Colonic mucosa (tissue), 4 donors: ENCODE results near the gene BICRA. TPM values are rescaled to one million over a fixed set of nuclear protein-coding genes. Genes with fewer than 3 reads are reported as not detected.

Experiments
- DNase-seq: peaks from one replicate; pipeline ENCODE4 v3.0.0-alpha.2; 2020
- H3K27ac ChIP-seq: fragments of 200-600 bp; one replicate; pipeline ENCODE4 v1.8.0; 2021
- H3K27me3 ChIP-seq: fragments of 200-600 bp; one replicate; pipeline ENCODE4 v1.8.0; 2021
- H3K36me3 ChIP-seq: fragments of 200-600 bp; one replicate; pipeline ENCODE4 v1.8.0; 2021
- H3K4me1 ChIP-seq: fragments of 200-600 bp; one replicate; pipeline ENCODE4 v1.8.0; 2021; ENCODE audit warnings: mild to moderate bottlenecking
- H3K4me3 ChIP-seq: fragments of 200-600 bp; one replicate; pipeline ENCODE4 v1.8.0; 2021
- H3K9ac ChIP-seq, 2 donors: one replicate each; pipeline ENCODE4 v1.7.0; 2013; ENCODE audit warnings: control low read depth in 2 of 2, low read depth in 2 of 2, low read length in 2 of 2
- H3K9me3 ChIP-seq: fragments of 200-600 bp; one replicate; pipeline ENCODE4 v1.8.0; 2021
- CTCF ChIP-seq: fragments of 200-600 bp; IDR thresholded peaks from one replicate; pipeline ENCODE4 v1.8.0; 2022; ENCODE audit warnings: antibody characterized with exemption, mild to moderate bottlenecking
- intact Hi-C: fragments of 100-400 bp; cut with DNase I; formaldehyde crosslinking; loops from one replicate; pipeline ENCODE4 v1.14.1; 2022
- total RNA-seq, 2 donors: library from RNA; stranded (reverse); fragmentation: NEBNext Ultra II Directional in 1 of 2; extraction: Animal tissue kit (Norgen Biotek cat#: 25700) in 1 of 2; gene quantifications; one replicate each; pipeline ENCODE4 v1.2.1, GENCODE V29; 2021
- donor health status: healthy.
- donor health status: DM: no; HTN: no; CAD: no.
- donor health status: DM: no; HTN: no; CAD: no.

The BICRA gene
- total RNA-seq, 2 donors from 2014 or later: 11.7 to 13.4 TPM

GRCh38 chr19:47653856-47654255 lies 44.9 kb downstream of the BICRA start:
- no peaks in the 10 kb centered on the region for H3K9me3 ChIP-seq
- intact Hi-C loops: no loop called here
- no peaks in the 10 kb centered on the region for H3K36me3 ChIP-seq
- H3K4me3 ChIP-seq: no peak overlapping the region
- TF ChIP-seq CTCF: no peak
- no peak for DNase-seq
- no peak overlapping the region for H3K27ac ChIP-seq
- peaks cover 4% of the 10 kb centered on the region for H3K4me1 ChIP-seq
- H3K9ac ChIP-seq: no peak overlapping the region
- no peaks in the 10 kb centered on the region for H3K27me3 ChIP-seq

- Histone ChIP-seq H3K27me3 (no peaks in the 10 kb centered on the region), H3K36me3 (no peaks in the 10 kb centered on the region), H3K9ac (peak overlapping the region; percentile 24 to 27), H3K4me3 (no peak overlapping the region), H3K4me1 (peaks cover 9% of the 10 kb centered on the region), H3K27ac (peak overlapping the region; percentile 65), H3K9me3 (no peaks in the 10 kb centered on the region)
- intact Hi-C loops: no loop called here
- no peak for DNase-seq
- TF ChIP-seq CTCF: no peak
Measured at GRCh38 chr19:47657719-47658118, 48.8 kb downstream of the BICRA start.

- H3K27me3 ChIP-seq: no peaks in the 10 kb centered on the region
- intact Hi-C loops: no loop called here
- no peak for TF ChIP-seq CTCF
- H3K27ac ChIP-seq: peak overlapping the region; percentile 65
- no peaks in the 10 kb centered on the region for H3K9me3 ChIP-seq
- DNase-seq: peak; percentile 79
- peaks cover 10% of the 10 kb centered on the region for H3K4me1 ChIP-seq
- H3K36me3 ChIP-seq: no peaks in the 10 kb centered on the region
- H3K9ac ChIP-seq: peak overlapping the region; percentile 33 to 77
- no peak overlapping the region for H3K4me3 ChIP-seq
Measured at GRCh38 chr19:47658431-47659348, 49.8 kb downstream of the BICRA start.

- peaks cover 19% of the 10 kb centered on the region for H3K4me1 ChIP-seq
- no peaks in the 10 kb centered on the region for H3K27me3 ChIP-seq
- TF ChIP-seq CTCF: no peak
- H3K4me3 ChIP-seq: no peak overlapping the region
- peak; percentile 55 for DNase-seq
- H3K9me3 ChIP-seq: no peaks in the 10 kb centered on the region
- H3K36me3 ChIP-seq: no peaks in the 10 kb centered on the region
- intact Hi-C loops: no loop called here
- no peak overlapping the region for H3K27ac ChIP-seq
- H3K9ac ChIP-seq: peak overlapping the region in 1 of 2 donors; percentile 77
Measured at GRCh38 chr19:47660435-47660832, 51.5 kb downstream of the BICRA start.

- Histone ChIP-seq H3K27ac (no peak overlapping the region), H3K36me3 (no peaks in the 10 kb centered on the region), H3K4me1 (peaks cover 23% of the 10 kb centered on the region), H3K9me3 (no peaks in the 10 kb centered on the region), H3K9ac (peak overlapping the region in 1 of 2 donors; percentile 5), H3K27me3 (no peaks in the 10 kb centered on the region), H3K4me3 (no peak overlapping the region)
- intact Hi-C loops: no loop called here
- DNase-seq: no peak
- no peak for TF ChIP-seq CTCF
Measured at GRCh38 chr19:47661161-47661560, 52.2 kb downstream of the BICRA start.
